ENCODE measurements around the gene BAIAP2.

BAIAP2 gene

DNA sequence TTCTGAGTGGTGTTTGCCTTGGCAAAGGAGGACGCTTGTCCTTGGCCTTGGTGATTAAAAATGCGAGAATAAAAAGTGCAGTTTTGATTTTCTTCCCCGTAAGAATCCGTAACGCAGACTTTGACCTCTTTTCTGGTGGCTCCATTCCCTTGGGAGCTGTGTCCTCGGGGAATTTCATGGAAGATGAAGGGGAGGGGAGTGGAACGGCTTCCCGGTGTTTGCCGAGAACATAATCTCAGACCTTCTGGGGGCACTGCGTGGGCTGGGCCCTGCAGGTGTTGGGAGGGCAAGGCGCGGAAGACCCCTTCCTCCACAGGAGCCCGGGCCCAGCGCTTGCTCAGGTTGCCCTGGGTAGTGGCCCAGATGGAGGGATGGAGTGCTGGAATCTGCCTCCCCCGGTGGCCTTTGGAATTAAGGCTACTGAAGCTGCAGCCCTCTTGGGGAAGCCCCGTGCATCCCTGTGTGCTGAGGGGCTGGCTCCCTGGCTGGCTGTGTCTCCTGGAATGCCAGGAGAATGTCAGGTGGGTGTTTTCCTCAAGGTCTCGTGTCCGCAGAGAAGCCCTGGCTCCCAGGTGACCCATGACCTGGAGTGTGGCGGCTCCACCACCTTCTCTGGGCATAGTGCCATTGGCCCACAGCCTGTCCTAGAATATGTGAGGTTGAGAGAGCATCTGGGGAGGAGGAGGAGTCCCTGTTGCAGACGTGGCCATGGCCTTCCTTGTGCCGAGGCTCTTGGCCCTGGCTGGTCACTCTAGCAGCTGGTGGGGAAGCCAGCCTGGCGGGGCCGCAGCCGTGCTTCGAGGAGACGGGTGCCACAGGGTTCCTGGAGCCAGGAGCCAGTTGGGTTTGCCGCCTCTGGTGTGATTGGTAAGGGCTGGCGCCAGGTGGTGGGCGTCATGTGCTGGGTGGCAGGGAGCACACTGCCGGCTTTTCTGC, 3.1 kb downstream of the BAIAP2 start:
- no peak for DNase-seq (ENCODE audit: low spot score)

DNA sequence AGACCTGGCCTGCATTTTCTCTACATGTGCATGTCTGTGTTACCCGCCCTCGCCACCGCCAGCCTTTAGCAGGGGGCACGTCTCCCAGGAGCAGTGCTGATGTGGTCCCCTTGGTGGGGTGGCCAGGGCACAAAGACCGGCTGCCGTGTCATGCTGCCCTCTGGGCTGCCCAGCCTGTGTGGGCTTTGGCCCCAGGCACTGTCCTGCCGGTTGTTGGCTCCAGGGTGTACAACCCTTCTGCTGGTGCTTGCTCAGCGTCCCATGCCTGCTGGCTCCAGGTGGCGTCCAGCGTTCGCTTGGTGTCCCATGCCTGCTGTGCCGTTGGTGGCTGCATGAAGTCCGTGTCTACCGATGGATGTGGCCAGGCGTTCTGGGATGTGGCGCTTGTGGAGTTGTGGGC, 4.1 kb downstream of the BAIAP2 start:
- DNase-seq (ENCODE audit: low spot score), result no peak

DNA sequence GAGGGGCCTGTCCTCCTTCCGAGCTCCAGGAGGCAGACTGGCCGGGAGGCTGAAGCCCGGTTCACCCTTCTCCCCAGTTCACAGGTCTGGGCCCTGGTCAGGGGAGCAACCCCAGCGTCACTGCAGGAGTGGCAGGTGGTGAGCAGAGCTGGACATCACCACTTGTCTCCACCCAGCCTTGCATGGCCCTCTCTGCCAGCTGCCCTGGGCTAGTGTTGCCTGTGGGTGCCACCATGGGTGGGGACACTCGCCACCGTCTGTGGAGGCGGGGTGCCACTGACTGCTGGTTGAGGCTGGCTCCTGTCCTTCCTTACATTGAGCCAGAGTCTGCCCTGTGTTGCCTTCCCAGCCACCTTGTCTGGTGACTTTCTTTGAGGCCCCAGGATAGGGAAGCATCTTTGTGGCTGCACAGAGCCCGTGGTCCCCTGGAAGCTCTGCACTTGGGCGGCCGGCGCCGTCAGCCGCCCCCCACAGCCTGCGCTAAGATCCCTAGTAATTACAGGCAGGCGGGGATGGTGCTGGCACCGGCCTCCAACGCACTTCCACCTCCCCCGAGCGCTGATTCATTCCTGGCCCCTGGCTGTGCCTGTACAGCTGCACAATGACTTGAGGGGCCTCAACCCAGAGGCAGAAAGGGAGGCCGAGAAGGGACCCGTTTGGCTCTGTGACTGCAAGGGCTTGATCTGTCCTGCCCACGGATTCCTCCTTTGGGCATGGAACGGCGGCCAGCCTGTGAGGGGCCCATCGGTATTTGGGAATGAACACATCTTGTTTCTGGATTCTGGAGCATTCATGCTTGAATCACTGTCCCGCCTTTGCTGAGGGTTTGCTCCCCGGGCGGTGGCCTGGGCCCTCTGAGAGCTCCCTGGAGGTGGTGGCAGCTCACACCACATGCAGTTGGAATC, 5.2 kb downstream of the BAIAP2 start:
- no peak for DNase-seq (ENCODE audit: low spot score)

- no peak for DNase-seq (ENCODE audit: low spot score)
These were observed 5.9 kb downstream of the BAIAP2 start for GRCh38 chr17:81040791-81041337.

GRCh38 chr17:81042606-81043005, 7.7 kb downstream of the BAIAP2 start:
- DNase-seq (ENCODE audit: low spot score), result no peak

DNA sequence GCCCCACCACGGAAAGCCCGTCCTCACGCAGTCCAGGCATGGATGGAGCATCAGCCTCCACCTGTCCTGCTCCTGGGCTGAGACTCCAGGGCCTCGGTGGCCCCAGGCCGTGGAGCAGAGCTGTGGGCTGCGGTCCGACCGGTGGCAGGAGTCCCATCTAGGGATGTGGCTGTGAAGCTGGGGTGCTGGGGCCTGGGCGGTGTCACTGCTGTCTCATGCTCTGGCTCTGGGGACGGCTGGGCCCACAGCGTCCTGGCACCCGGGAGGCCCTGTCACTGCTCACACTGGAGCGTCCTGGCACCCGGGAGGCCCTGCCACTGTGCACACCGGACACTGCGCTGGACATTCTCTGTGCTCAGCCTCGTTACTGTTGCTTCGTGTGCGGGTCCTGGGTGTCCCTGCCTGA, 8.4 kb downstream of the BAIAP2 start:
- DNase-seq (ENCODE audit: low spot score), result no peak

DNA sequence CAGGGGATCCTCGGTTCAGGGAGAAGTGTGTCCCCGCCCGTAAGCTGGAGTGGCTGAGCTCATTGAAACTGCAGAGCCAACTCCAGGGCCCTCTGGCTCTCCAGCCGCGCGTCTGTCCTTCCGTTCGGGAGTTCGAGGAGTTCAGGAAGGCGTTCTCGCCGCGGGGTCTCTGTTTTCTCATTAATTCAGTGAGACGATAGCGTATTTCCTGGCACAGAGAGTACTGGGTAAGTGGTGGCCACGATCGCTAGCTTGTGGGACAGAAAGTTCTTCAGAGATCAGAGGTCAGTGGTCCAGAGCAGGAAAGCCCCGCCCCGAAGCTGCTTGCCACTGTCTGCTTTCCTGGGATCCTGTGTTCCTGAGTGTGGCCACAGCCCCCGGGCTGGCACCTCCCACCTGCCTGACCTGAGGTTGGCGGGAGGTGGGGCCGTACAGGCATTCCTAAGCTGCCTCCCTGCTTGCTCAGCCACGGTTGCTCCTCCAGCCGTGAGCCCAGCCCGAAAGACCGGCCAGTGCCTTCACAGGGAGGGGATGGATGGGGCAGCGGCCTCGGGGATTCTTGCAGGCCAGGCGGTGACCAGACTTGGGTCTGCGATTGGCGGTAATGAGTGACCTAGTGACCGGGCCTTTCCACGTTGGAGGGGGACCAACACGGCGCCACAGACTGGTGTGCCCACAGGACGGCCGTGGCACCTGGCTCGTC, 8.9 kb downstream of the BAIAP2 start:
- DNase-seq (ENCODE audit: low spot score), result no peak

DNA sequence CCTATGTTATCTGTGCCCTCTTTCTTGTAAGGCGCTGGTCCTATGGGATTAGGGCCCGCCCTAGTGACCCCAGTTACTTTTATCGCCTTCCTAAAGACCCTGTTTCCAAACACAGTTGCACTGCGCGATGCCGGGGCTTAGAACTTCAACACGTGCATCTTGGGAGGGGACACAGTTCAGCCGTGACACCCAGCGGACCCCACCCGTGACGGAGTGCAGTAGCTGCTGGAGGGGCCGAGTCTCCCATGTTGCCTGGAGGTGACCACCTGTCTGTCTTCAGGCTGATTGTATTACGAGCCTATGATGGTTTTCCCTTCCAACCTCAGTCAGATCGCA, 9.4 kb downstream of the BAIAP2 start:
- no peak for DNase-seq (ENCODE audit: low spot score)

GRCh38 chr17:81044764-81045589, 10.0 kb downstream of the BAIAP2 start:
- no peak for DNase-seq (ENCODE audit: low spot score)

GRCh38 chr17:81045590-81046095, 10.7 kb downstream of the BAIAP2 start:
- DNase-seq (ENCODE audit: low spot score), result no peak

GRCh38 chr17:81046132-81046769, 11.3 kb downstream of the BAIAP2 start:
- DNase-seq (ENCODE audit: low spot score), result no peak

DNA sequence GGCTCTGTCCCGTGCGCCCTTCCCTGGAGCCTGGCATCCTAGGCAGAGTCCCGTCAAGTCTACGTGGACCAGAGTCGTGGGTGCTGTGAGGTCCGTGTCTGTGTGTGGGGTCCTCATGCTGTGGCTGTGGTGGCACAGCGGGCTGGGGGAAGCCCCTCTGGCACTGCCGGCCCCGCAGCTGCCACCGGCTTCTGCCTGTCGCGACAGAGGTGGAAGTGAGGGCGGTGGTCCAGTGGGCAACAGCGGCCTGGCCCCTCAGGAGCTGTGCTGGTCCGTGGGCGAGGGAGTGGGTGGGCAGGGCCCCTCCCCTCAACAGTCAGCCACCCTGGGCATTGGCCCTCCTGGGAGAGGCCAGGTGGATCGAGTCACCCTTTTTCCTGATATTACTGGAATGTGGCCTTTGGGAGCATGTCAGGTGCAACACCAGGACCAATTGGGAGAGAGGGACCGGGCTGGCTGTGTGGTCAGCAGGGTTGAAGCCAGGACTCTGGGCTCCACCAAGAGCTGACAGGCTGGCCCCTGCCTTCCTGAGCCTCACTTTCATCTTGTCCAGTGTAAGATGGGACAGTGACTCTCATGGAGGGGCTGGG, 11.9 kb downstream of the BAIAP2 start:
- DNase-seq (ENCODE audit: low spot score), result no peak

DNA sequence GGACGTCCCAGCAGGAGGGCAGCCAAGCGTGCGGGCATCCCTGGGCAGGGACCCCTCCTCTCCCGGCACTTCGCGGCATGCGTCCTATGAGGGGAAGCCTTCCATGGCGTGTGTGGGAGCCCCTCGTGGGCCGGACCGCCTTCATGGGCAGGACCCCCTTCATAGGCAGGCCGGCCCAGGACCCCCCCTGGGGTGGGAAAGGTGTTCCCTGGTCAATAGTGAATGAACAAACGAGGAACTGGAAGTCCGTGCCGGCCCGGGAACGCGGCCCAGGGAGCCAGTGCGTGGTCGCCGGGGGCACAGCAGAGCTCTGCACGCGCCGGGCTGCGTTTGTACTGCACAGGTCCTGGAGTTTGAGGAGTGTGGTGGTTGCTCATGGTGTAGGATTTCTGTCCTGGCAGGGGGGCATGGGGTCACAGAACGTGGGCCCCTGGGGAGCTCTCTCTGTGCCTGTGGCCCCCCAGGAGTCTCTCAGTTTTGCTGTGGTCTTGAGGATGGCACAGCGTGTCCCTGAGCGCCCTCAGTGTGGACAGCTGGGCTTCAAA, 13.9 kb downstream of the BAIAP2 start:
- DNase-seq (ENCODE audit: low spot score), result no peak

GRCh38 chr17:81049372-81049911, 14.5 kb downstream of the BAIAP2 start:
- DNase-seq (ENCODE audit: low spot score), result no peak

DNA sequence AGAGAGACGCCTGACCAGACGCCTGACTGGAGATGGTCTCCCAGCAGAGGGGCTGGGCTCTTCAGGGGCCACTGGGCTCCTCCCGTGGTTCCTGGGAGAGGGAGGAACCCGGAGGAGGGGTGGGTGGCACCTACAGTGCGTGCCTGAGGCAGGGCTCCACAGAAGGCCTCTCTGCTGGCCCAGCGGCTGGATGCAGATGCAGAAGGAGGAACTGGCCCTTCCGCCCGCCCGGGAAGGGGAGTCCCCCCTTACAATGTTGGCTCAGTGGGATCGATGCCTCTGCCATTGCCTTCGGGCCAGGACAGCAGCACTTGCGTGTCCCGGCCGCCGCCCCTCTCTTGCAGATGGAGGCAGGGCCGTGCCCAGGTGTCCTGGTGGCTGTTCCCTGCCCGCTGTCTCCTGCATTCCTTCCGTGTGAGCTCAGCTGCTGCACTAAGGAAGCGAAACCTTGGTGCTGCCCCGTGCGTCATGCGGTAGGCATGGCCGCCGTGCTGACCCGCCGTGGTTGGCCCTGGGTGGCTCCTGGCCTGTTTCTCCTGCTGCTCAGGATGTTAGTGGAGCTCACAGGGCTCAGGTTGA, 15.1 kb downstream of the BAIAP2 start:
- DNase-seq (ENCODE audit: low spot score), result no peak

DNA sequence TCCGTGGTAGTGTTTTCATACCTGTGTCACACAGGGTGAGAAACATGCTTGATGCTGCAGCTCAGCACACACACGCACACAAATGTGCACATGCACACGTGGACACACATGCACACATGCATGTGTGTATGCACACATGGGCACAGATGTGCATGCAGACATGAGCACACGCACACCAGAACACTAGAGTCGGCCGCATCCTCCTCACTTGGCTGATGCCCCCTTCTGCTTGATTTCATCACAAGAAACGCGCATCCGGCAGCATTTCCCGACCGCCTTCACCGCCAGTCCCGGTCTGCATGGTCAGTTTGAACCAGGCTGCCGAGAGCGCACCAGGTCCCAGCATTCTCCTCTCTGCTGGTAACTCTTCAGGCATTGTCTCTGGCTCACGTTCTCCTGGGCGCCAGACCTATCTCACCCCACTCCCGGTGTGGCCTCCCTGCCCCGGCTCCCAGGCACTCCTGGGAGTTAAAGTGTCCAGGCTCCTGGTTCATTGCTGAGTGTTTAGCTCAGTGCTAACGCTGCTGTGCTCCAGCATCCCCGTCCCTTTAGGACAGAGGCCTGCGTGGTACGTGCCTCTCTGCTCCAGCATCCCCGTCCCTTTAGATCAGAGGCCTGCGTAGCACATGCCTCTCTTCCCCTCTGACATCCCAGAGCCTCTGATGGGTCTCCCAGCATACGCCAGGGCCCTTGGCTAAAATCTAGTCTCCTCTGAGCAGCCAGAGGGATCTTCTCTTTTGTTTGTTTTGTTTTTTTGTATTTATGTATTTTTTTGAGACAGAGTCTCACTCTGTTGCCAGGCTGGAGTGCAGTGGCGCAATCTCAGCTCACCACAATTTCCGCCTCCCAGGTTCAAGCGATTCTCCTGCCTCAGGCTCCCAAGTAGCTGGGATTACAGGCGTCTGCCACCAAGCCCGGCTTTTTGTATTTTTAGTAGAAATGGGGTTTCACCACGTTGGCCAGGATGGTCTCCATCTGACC, 16.0 kb downstream of the BAIAP2 start:
- DNase-seq (ENCODE audit: low spot score), result no peak

GRCh38 chr17:81052199-81052997, 17.4 kb downstream of the BAIAP2 start:
- DNase-seq (ENCODE audit: low spot score), result no peak
